ENCODE results near the gene TROAP. TPM values are rescaled to one million over a fixed set of nuclear protein-coding genes. Genes with fewer than 3 reads are reported as not detected.

Gene TROAP
- total and polyA plus RNA-seq, 9 of the 15 experiments (the other 6 are each of a cell fraction or from before 2014, with no cell fraction given) = 46.4 to 171 (median 59.8) TPM

- TF ChIP-seq, protein P1, sequence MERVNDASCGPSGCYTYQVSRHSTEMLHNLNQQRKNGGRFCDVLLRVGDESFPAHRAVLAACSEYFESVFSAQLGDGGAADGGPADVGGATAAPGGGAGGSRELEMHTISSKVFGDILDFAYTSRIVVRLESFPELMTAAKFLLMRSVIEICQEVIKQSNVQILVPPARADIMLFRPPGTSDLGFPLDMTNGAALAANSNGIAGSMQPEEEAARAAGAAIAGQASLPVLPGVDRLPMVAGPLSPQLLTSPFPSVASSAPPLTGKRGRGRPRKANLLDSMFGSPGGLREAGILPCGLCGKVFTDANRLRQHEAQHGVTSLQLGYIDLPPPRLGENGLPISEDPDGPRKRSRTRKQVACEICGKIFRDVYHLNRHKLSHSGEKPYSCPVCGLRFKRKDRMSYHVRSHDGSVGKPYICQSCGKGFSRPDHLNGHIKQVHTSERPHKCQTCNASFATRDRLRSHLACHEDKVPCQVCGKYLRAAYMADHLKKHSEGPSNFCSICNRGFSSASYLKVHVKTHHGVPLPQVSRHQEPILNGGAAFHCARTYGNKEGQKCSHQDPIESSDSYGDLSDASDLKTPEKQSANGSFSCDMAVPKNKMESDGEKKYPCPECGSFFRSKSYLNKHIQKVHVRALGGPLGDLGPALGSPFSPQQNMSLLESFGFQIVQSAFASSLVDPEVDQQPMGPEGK (CRISPR knock-in tag; IDR thresholded peaks at IDR 0.05; ENCODE audit: borderline replicate concordance) = no peak
- TF ChIP-seq, protein P2, sequence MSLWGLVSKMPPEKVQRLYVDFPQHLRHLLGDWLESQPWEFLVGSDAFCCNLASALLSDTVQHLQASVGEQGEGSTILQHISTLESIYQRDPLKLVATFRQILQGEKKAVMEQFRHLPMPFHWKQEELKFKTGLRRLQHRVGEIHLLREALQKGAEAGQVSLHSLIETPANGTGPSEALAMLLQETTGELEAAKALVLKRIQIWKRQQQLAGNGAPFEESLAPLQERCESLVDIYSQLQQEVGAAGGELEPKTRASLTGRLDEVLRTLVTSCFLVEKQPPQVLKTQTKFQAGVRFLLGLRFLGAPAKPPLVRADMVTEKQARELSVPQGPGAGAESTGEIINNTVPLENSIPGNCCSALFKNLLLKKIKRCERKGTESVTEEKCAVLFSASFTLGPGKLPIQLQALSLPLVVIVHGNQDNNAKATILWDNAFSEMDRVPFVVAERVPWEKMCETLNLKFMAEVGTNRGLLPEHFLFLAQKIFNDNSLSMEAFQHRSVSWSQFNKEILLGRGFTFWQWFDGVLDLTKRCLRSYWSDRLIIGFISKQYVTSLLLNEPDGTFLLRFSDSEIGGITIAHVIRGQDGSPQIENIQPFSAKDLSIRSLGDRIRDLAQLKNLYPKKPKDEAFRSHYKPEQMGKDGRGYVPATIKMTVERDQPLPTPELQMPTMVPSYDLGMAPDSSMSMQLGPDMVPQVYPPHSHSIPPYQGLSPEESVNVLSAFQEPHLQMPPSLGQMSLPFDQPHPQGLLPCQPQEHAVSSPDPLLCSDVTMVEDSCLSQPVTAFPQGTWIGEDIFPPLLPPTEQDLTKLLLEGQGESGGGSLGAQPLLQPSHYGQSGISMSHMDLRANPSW (CRISPR knock-in tag; IDR thresholded peaks at IDR 0.05) = no peak; the same call in 1 of the 2 replicates
- TF ChIP-seq FOS (IDR thresholded peaks at IDR 0.05; ENCODE audit: extremely low read depth, insufficient read length) = no peak
- no peak for TF ChIP-seq ZMIZ1 (IDR thresholded peaks at IDR 0.05; ENCODE audit: low read depth in 2 of 2, low read length in 2 of 2)
- TF ChIP-seq, protein P3, sequence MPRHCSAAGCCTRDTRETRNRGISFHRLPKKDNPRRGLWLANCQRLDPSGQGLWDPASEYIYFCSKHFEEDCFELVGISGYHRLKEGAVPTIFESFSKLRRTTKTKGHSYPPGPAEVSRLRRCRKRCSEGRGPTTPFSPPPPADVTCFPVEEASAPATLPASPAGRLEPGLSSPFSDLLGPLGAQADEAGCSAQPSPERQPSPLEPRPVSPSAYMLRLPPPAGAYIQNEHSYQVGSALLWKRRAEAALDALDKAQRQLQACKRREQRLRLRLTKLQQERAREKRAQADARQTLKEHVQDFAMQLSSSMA (CRISPR knock-in tag; IDR thresholded peaks at IDR 0.05) = no peak
- no peak for TF ChIP-seq RFX1 (IDR thresholded peaks at IDR 0.05)
- no peak for TF ChIP-seq HOXB6 (CRISPR knock-in tag; IDR thresholded peaks at IDR 0.05; ENCODE audit: borderline replicate concordance)
- no peak for TF ChIP-seq ZNF830 (CRISPR knock-in tag; IDR thresholded peaks at IDR 0.05)
- TF ChIP-seq ZNF311 (CRISPR knock-in tag; IDR thresholded peaks at IDR 0.05) = no peak
- no peak for TF ChIP-seq HDGF (IDR thresholded peaks at IDR 0.05)
- TF ChIP-seq ZNF280A (IDR thresholded peaks at IDR 0.05; ENCODE audit: low read depth, partially characterized antibody) = no peak
- no peak for TF ChIP-seq ZNF239 (CRISPR knock-in tag; IDR thresholded peaks at IDR 0.05)
- no peak for TF ChIP-seq SNRNP70 (optimal IDR thresholded peaks at IDR 0.05; ENCODE audit: low read depth, low read length)
- TF ChIP-seq, protein P4, sequence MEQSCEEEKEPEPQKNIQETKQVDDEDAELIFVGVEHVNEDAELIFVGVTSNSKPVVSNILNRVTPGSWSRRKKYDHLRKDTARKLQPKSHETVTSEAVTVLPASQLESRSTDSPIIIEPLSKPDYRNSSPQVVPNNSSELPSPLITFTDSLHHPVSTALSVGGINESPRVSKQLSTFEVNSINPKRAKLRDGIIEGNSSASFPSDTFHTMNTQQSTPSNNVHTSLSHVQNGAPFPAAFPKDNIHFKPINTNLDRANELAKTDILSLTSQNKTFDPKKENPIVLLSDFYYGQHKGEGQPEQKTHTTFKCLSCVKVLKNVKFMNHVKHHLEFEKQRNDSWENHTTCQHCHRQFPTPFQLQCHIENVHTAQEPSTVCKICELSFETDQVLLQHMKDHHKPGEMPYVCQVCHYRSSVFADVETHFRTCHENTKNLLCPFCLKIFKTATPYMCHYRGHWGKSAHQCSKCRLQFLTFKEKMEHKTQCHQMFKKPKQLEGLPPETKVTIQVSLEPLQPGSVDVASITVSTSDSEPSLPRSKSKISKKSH (CRISPR knock-in tag; IDR thresholded peaks at IDR 0.05) = no peak
Measured at GRCh38 chr12:49342066-49342913, 19.2 kb downstream of the TROAP start (continued).

All from K562 (cell line).